Calu3 (cell line): ENCODE measurements around the gene TRPV6. TPM values are rescaled to one million over a fixed set of nuclear protein-coding genes. Genes with fewer than 3 reads are reported as not detected.

ENCODE experiments used
- BruUV-seq: library from RNA; stranded (reverse); fragments of 400-500 nt; replicated peaks from 2 replicates; lab custom pipeline; 2021; lab: Mats Ljungman, UMichigan
- CTCF ChIA-PET: fragments of 300-600 bp; sonication (Branson Sonifier 250); formaldehyde crosslinking; loops from one replicate; lab custom pipeline; 2022; ENCODE audit warnings: antibody characterized with exemption; lab: Charles Lee
- DNase-seq: peaks from one replicate; pipeline ENCODE4 v3.0.0; 2022
- H3K27ac Mint-ChIP-seq: one replicate; pipeline ENCODE4 v1.8.0; 2022; ENCODE audit warnings: mixed read lengths; ENCODE audit not compliant: unreplicated experiment
- H3K27me3 Mint-ChIP-seq: one replicate; pipeline ENCODE4 v1.8.0; 2022; ENCODE audit warnings: mixed read lengths; ENCODE audit not compliant: unreplicated experiment
- H3K36me3 Mint-ChIP-seq: one replicate; pipeline ENCODE4 v1.8.0; 2022; ENCODE audit warnings: mild to moderate bottlenecking, moderate library complexity, mixed read lengths; ENCODE audit not compliant: insufficient read depth, unreplicated experiment
- H3K4me1 Mint-ChIP-seq: one replicate; pipeline ENCODE4 v1.8.0; 2022; ENCODE audit warnings: mild to moderate bottlenecking, low read depth, mixed read lengths; ENCODE audit not compliant: unreplicated experiment
- H3K4me3 Mint-ChIP-seq: one replicate; pipeline ENCODE4 v1.8.0; 2022; ENCODE audit warnings: mild to moderate bottlenecking, low read depth, moderate library complexity, mixed read lengths; ENCODE audit not compliant: unreplicated experiment
- H3K9me3 Mint-ChIP-seq: one replicate; pipeline ENCODE4 v1.8.0; 2022; ENCODE audit warnings: low read depth, mixed read lengths; ENCODE audit not compliant: unreplicated experiment
- intact Hi-C: fragments of 100-400 bp; cut with micrococcal nuclease; formaldehyde crosslinking; loops from one replicate; pipeline ENCODE4 v1.10.0; 2022; ENCODE audit not compliant: unreplicated experiment
- total RNA-seq: library from RNA; stranded (reverse); gene quantifications from 2 replicates; pipeline ENCODE4 v1.2.3, GENCODE V29; 2022
- TF ChIP-seq, protein P1 (sequence below): fragments of 200-600 bp; IDR thresholded peaks from one replicate; pipeline ENCODE4 v1.8.0; 2022; ENCODE audit warnings: antibody characterized with exemption; ENCODE audit not compliant: unreplicated experiment

Gene TRPV6
- total RNA-seq, 1 experiment from 2014 or later, result 1.7 TPM

DNA sequence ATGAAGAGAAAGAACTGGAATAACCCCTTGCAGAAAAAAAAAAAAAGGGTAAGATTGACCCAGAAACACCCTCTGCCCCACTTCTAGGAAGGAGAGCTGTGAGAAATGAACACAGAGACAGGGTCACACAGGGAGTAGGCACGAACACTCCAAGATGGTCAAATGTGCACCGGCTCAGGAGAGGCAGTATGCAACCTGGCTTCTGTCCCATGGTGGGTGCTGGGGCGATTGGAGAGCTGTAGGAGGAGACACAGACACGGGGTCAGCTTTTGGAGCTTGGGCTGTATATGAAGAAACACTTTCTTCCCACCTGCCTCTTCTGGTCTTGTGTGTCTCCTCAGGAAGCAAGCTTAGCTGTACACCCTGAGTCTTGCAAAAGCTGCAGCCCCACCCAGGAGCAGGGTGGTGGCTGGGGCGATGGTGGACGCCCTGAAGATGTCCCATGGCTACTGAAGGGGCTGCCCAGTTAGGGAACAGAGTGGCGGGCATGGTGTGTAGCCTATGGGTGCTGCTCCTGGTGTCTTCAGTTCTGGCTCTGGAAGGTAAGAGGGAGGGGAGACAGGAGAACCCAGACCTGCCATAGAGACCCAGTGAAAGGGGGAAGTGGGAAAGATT is 22.7 kb downstream of the TRPV6 start:
- CTCF ChIA-PET, result no interaction called here

DNA sequence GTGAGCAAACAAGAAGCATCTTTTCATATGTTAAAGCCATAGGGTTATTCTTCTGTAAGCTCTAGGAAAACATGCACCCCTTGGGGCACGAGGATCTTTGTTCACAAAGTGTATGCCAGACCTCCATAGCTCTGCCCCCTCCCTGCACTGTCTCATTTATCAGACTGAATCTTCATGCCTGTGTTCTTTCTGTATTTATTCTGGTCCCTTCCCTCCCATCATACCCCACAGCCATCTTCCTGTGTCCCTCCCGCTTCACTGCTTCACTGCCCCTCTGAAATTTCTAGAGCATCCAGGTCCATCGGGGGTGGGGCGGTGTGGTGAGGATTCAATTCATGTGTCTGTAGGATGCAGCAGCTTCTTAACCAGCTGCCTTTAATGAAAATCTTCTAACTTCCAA is 23.2 kb downstream of the TRPV6 start:
- Mint-ChIP-seq H3K4me1 (no peaks in the 10 kb centered on the region), H3K9me3 (no peaks in the 10 kb centered on the region), H3K4me3 (no peak overlapping the region), H3K36me3 (no peaks in the 10 kb centered on the region), H3K27me3 (peaks cover 84% of the 10 kb centered on the region), H3K27ac (no peak overlapping the region)
- DNase-seq, result no peak
- CTCF ChIA-PET, result no interaction called here
- intact Hi-C loops, result no loop called here
- no TSS peak for BruUV-seq
- TF ChIP-seq, protein P1, sequence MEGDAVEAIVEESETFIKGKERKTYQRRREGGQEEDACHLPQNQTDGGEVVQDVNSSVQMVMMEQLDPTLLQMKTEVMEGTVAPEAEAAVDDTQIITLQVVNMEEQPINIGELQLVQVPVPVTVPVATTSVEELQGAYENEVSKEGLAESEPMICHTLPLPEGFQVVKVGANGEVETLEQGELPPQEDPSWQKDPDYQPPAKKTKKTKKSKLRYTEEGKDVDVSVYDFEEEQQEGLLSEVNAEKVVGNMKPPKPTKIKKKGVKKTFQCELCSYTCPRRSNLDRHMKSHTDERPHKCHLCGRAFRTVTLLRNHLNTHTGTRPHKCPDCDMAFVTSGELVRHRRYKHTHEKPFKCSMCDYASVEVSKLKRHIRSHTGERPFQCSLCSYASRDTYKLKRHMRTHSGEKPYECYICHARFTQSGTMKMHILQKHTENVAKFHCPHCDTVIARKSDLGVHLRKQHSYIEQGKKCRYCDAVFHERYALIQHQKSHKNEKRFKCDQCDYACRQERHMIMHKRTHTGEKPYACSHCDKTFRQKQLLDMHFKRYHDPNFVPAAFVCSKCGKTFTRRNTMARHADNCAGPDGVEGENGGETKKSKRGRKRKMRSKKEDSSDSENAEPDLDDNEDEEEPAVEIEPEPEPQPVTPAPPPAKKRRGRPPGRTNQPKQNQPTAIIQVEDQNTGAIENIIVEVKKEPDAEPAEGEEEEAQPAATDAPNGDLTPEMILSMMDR, result no peak

More for the DNA sequence above, 22.7 kb downstream of the TRPV6 start:
- TF ChIP-seq, protein P1, result no peak
- no TSS peak for BruUV-seq
- no peak overlapping the region for H3K4me3 Mint-ChIP-seq
- H3K4me1 Mint-ChIP-seq, result no peaks in the 10 kb centered on the region
- H3K9me3 Mint-ChIP-seq, result no peaks in the 10 kb centered on the region
- no peaks in the 10 kb centered on the region for H3K36me3 Mint-ChIP-seq
- intact Hi-C loops, result no loop called here
- peaks cover 87% of the 10 kb centered on the region for H3K27me3 Mint-ChIP-seq
- no peak overlapping the region for H3K27ac Mint-ChIP-seq
- no peak for DNase-seq

DNA sequence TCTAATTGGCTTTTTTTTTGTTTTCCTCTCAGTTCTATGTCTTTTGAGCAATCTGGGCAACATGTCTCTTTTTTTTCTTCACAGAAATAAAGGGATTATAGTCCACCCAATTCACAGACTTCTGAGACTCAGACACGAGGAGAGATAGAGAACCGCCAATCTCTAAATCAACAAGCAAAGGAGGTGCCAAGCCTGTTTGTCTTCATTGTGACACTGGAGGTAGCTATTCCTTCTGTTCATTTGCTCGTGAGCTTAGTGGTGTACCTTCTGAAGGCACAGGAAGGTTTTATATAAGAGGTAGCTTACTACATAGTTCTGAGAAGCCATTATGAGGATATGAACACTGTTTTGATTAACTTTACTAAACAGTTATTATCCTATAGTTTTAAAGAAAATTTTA is 24.6 kb downstream of the TRPV6 start:
- no peaks in the 10 kb centered on the region for H3K36me3 Mint-ChIP-seq
- peaks cover 84% of the 10 kb centered on the region for H3K27me3 Mint-ChIP-seq
- intact Hi-C loops, result no loop called here
- BruUV-seq, result no TSS peak
- no peak for DNase-seq
- TF ChIP-seq, protein P1, result no peak
- CTCF ChIA-PET, result no interaction called here
- no peaks in the 10 kb centered on the region for H3K9me3 Mint-ChIP-seq
- no peak overlapping the region for H3K4me3 Mint-ChIP-seq
- H3K4me1 Mint-ChIP-seq, result peaks cover 8% of the 10 kb centered on the region
- no peak overlapping the region for H3K27ac Mint-ChIP-seq

DNA sequence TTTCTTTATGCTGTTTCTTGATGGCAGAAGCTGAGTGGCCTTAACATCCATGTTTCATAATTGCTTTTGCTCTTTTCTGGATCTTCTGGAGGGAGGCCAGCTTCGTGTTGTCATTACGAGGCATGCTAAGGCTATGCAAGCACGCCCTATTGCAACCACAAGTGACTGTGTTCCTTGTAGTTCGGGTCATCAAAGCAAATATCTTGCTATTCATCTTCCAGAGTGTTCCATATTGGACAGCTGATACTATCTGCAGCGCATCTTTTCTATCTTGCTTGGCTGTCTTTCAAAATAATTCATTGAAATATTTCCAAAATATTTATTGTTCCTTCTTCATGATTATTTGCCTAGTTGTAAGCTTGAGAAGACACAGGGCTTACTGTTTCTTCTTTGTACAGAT is 25.7 kb downstream of the TRPV6 start:
- intact Hi-C loops, result no loop called here
- TF ChIP-seq, protein P1, result no peak
- Mint-ChIP-seq H3K36me3 (no peaks in the 10 kb centered on the region), H3K27ac (no peak overlapping the region), H3K4me1 (peaks cover 8% of the 10 kb centered on the region), H3K9me3 (no peaks in the 10 kb centered on the region), H3K27me3 (peaks cover 82% of the 10 kb centered on the region), H3K4me3 (no peak overlapping the region)
- CTCF ChIA-PET, result interaction anchor here (0.5 kb wide), 1 partner anchor 272 kb away, joined by 3 read pairs; no protein-coding TSS in a partner anchor
- no peak for DNase-seq
- BruUV-seq, result no TSS peak
